Measurements from ENCODE around the gene PHKB. TPM values are rescaled to one million over a fixed set of nuclear protein-coding genes. Genes with fewer than 3 reads are reported as not detected.
"Not testable (repeated sequence)": the region's sequence is repeated elsewhere in the genome, so short reads cannot be mapped to it uniquely, and the experiment has no call there.

PHKB gene
- total and polyA plus RNA-seq, 3 donors from 2014 or later = 66.7 to 168 (median 136) TPM

- no peak for DNase-seq
These were observed 601 bp downstream of the PHKB start for GRCh38 chr16:47461598-47462266.

GRCh38 chr16:47463771-47464624, 2.9 kb downstream of the PHKB start:
- DNase-seq = no peak
- Histone ChIP-seq H3K4me1 (peaks cover 32% of the 10 kb centered on the region), H3K4me3 (no peak overlapping the region), H3K9me3 (no peaks in the 10 kb centered on the region), H3K36me3 (ENCODE audit: low read depth, missing control alignments) (no peaks in the 10 kb centered on the region), H3K27me3 (no peaks in the 10 kb centered on the region), H3K27ac (peak overlapping the region in 1 of 2 donors; percentile 58)
- WGBS, 2 donors = 73 to 79% methylated on average over 11 of the region's 11 CpGs
- TF ChIP-seq CTCF (IDR thresholded peaks at IDR 0.05) (no peak), POLR2A (IDR thresholded peaks at IDR 0.05) (no peak)
- intact Hi-C loops (cut with DNase I; ENCODE audit: low total_unique reads) = no loop called here

More at GRCh38 chr16:47461598-47462266, 601 bp downstream of the PHKB start:
- H3K9me3 ChIP-seq = no peaks in the 10 kb centered on the region
- no peak for TF ChIP-seq CTCF (IDR thresholded peaks at IDR 0.05)
- no peak for TF ChIP-seq POLR2A (IDR thresholded peaks at IDR 0.05)
- peaks cover 38% of the 10 kb centered on the region for H3K4me1 ChIP-seq
- intact Hi-C loops (cut with DNase I; ENCODE audit: low total_unique reads) = no loop called here
- WGBS, 2 donors = 2% methylated on average over 17 of the region's 17 CpGs
- H3K36me3 ChIP-seq (ENCODE audit: low read depth, missing control alignments) = no peaks in the 10 kb centered on the region
- no peaks in the 10 kb centered on the region for H3K27me3 ChIP-seq
- peak overlapping the region; percentile 83 to 98 for H3K4me3 ChIP-seq
- H3K27ac ChIP-seq = peak overlapping the region; percentile 96 to 98

- no peak for DNase-seq
- 83 to 85% methylated on average over 2 of the region's 2 CpGs for WGBS, 2 donors
- TF ChIP-seq CTCF (IDR thresholded peaks at IDR 0.05) (no peak), POLR2A (IDR thresholded peaks at IDR 0.05) (no peak)
- H3K4me3 ChIP-seq = no peak overlapping the region
- H3K27ac ChIP-seq = no peak overlapping the region
- intact Hi-C loops (cut with DNase I; ENCODE audit: low total_unique reads) = no loop called here
- no peaks in the 10 kb centered on the region for H3K27me3 ChIP-seq
- H3K9me3 ChIP-seq = no peaks in the 10 kb centered on the region
- H3K36me3 ChIP-seq (ENCODE audit: low read depth, missing control alignments) = no peaks in the 10 kb centered on the region
- peaks cover 20% of the 10 kb centered on the region for H3K4me1 ChIP-seq
These were observed 4.9 kb downstream of the PHKB start for GRCh38 chr16:47465919-47466630.

GRCh38 chr16:47467501-47467900, 6.4 kb downstream of the PHKB start:
- intact Hi-C loops (cut with DNase I; ENCODE audit: low total_unique reads) = no loop called here
- DNase-seq = no peak
- no peaks in the 10 kb centered on the region for H3K36me3 ChIP-seq (ENCODE audit: low read depth, missing control alignments)
- WGBS, 2 donors = 77 to 79% methylated on average over 2 of the region's 2 CpGs
- no peaks in the 10 kb centered on the region for H3K9me3 ChIP-seq
- H3K27ac ChIP-seq = no peak overlapping the region
- no peak for TF ChIP-seq CTCF (IDR thresholded peaks at IDR 0.05)
- no peak for TF ChIP-seq POLR2A (IDR thresholded peaks at IDR 0.05)
- H3K4me1 ChIP-seq = peaks cover 20% of the 10 kb centered on the region
- H3K27me3 ChIP-seq = no peaks in the 10 kb centered on the region
- H3K4me3 ChIP-seq = no peak overlapping the region

- H3K4me1 ChIP-seq = peaks cover 20% of the 10 kb centered on the region
- DNase-seq; H3K27me3 ChIP-seq; intact Hi-C loops (cut with DNase I; ENCODE audit: low total_unique reads); H3K36me3 ChIP-seq (ENCODE audit: low read depth, missing control alignments); H3K9me3 ChIP-seq; H3K27ac ChIP-seq; H3K4me3 ChIP-seq: not testable (repeated sequence)
- WGBS, 2 donors = 90 to 91% methylated on average over 7 of the region's 7 CpGs
These were observed 7.0 kb downstream of the PHKB start for GRCh38 chr16:47468070-47468689.
